ENCODE results near the gene GARIN3. TPM values are rescaled to one million over a fixed set of nuclear protein-coding genes. Genes with fewer than 3 reads are reported as not detected.

GARIN3 gene
- total RNA-seq, 1 experiment from 2014 or later: not detected

- H2AFZ ChIP-seq (ENCODE audit: low read length): no peak overlapping the region
- WGBS (ENCODE audit: extremely low coverage, insufficient read length, low lambda C conversion rate): no CpG with 5 or more reads among the region's 14 CpGs
- H2BK120ac ChIP-seq (ENCODE audit: low read depth, low read length, poor library complexity, severe bottlenecking): no peak overlapping the region
- H3K14ac ChIP-seq (ENCODE audit: insufficient read depth, low read length): no peak overlapping the region
- H3K79me2 ChIP-seq (ENCODE audit: insufficient read depth, low read length): no peaks in the 10 kb centered on the region
- no peak for TF ChIP-seq CTCF (conservative IDR thresholded peaks at IDR 0.05)
- H3K9me3 ChIP-seq (ENCODE audit: control insufficient read depth, low read depth, low read length): no peaks in the 10 kb centered on the region
- H3K79me1 ChIP-seq (ENCODE audit: insufficient read depth, low read depth, low read length, poor library complexity, severe bottlenecking): no peaks in the 10 kb centered on the region
- H2BK20ac ChIP-seq (ENCODE audit: low read depth, low read length, poor library complexity, severe bottlenecking): no peak overlapping the region
- no peak overlapping the region for H3K4me2 ChIP-seq (ENCODE audit: insufficient read depth, insufficient read length, low read length)
- no peaks in the 10 kb centered on the region for H4K20me1 ChIP-seq (ENCODE audit: control insufficient read depth, insufficient read depth, insufficient read length)
- H3K27ac Mint-ChIP-seq: no peak overlapping the region
- peaks cover 0 to 6% (median 0%) of the 10 kb centered on the region in 3 experiments; a peak in 2 of 7 replicates for H3K36me3 Mint-ChIP-seq (ENCODE audit: insufficient read depth in 1 of 3, low read depth in 3 of 3)
- no peak overlapping the region for H4K5ac ChIP-seq (ENCODE audit: insufficient read length, low read depth, low read length)
- no peak overlapping the region for H3K23ac ChIP-seq (ENCODE audit: insufficient read length, low read depth, low read length)
- no peak overlapping the region for H3T11ph ChIP-seq (ENCODE audit: low read length)
- no peak overlapping the region for H3K4ac ChIP-seq (ENCODE audit: low read depth, low read length)
- H3K4me3 Mint-ChIP-seq: no peak overlapping the region
- no peak overlapping the region for H3K56ac ChIP-seq (ENCODE audit: insufficient read length, low read depth, low read length)
- H3K4me1 Mint-ChIP-seq: peaks cover 18 to 21% of the 10 kb centered on the region in 2 experiments
- H3K27ac ChIP-seq (ENCODE audit: insufficient read length, low read depth, low read length): no peak overlapping the region
- H3K27me3 ChIP-seq (ENCODE audit: insufficient read depth, low read length): no peaks in the 10 kb centered on the region
- no peak overlapping the region for H2AK5ac ChIP-seq (ENCODE audit: insufficient read length, low read length)
- H3K23me2 ChIP-seq (ENCODE audit: insufficient read length, low read depth, low read length, poor library complexity, severe bottlenecking): no peaks in the 10 kb centered on the region
- peaks cover 3 to 5% of the 10 kb centered on the region in 2 experiments; a peak in 4 of 5 replicates for H3K9me3 Mint-ChIP-seq
- no peak overlapping the region for H4K91ac ChIP-seq (ENCODE audit: insufficient read length, low read depth, low read length)
- no peak overlapping the region for H4K8ac ChIP-seq (replicated peaks; ENCODE audit: insufficient read length, low read depth, low read length)
- no peaks in the 10 kb centered on the region for H3K4me1 ChIP-seq (ENCODE audit: insufficient read depth, low read length)
- no peak overlapping the region for H3K18ac ChIP-seq (ENCODE audit: insufficient read length, low read depth, low read length)
- no peak overlapping the region for H2BK12ac ChIP-seq (ENCODE audit: insufficient read length, low read depth, low read length)
- no peak overlapping the region for H2BK5ac ChIP-seq (ENCODE audit: insufficient read length, low read length)
- H2BK15ac ChIP-seq (ENCODE audit: low read depth, low read length): no peak overlapping the region
- H3K9ac ChIP-seq (ENCODE audit: extremely low read depth, insufficient read length, low read length): no peak overlapping the region
- no peak for DNase-seq
- no peaks in the 10 kb centered on the region; the same call in none of the 2 replicates for H3K27me3 Mint-ChIP-seq (ENCODE audit: low read depth)
These were observed 396 bp downstream of the GARIN3 start for GRCh38 chr5:157165668-157166067.

All from H9 (cell line).